IPS DF 6.9 (cell line): ENCODE data around the gene ABCA4.
"Not testable (repeated sequence)": the region's sequence is repeated elsewhere in the genome, so short reads cannot be mapped to it uniquely, and the experiment has no call there.

Experiments
- DNase-seq: peaks from one replicate; pipeline ENCODE4 v3.0.0-alpha.2; 2013; ENCODE audit warnings: low read depth, low spot score
- H3K27ac ChIP-seq: one replicate; pipeline ENCODE4 v1.5.1; 2013; ENCODE audit warnings: low read length, control low read depth
- H3K27me3 ChIP-seq: 2 replicates; pipeline ENCODE4 v1.6.1; 2013; ENCODE audit warnings: mild to moderate bottlenecking, low read length; ENCODE audit not compliant: control insufficient read depth, insufficient read depth
- H3K36me3 ChIP-seq: 2 replicates; pipeline ENCODE4 v1.6.1; 2013; ENCODE audit warnings: low read length; ENCODE audit not compliant: control insufficient read depth, insufficient read depth
- H3K4me1 ChIP-seq: 2 replicates; pipeline ENCODE4 v1.6.1; 2013; ENCODE audit warnings: low read length; ENCODE audit not compliant: control insufficient read depth, insufficient read depth
- H3K4me3 ChIP-seq: 2 replicates; pipeline ENCODE4 v1.5.1; 2013; ENCODE audit warnings: mild to moderate bottlenecking, low read length
- H3K9me3 ChIP-seq: 2 replicates; pipeline ENCODE4 v1.6.1; 2013; ENCODE audit warnings: low read length, inconsistent platforms; ENCODE audit not compliant: control insufficient read depth, insufficient read depth
- WGBS: extraction: QIAGEN DNeasy Blood & Tissue Kit; methylation state at CpG from one replicate; pipeline ENCODE4 v1.1.7; 2013; ENCODE audit warnings: mixed read lengths, missing lambda C conversion rate; ENCODE audit not compliant: insufficient read length, insufficient coverage; 5-methylcytosine and 5-hydroxymethylcytosine counted together

The ABCA4 gene

GRCh38 chr1:94004924-94005323 lies 116.0 kb downstream of the ABCA4 start:
- Histone ChIP-seq H3K27me3 (no peaks in the 10 kb centered on the region), H3K4me1 (no peaks in the 10 kb centered on the region), H3K9me3 (no peaks in the 10 kb centered on the region), H3K36me3 (no peaks in the 10 kb centered on the region), H3K4me3 (no peak overlapping the region), H3K27ac (no peak overlapping the region)
- WGBS: no CpG with 5 or more reads among the region's 2 CpGs
- DNase-seq: no peak

GRCh38 chr1:94002046-94002787 lies 118.7 kb downstream of the ABCA4 start:
- no CpG with 5 or more reads among the region's 14 CpGs for WGBS
- Histone ChIP-seq H3K27ac (no peak overlapping the region), H3K36me3 (no peaks in the 10 kb centered on the region), H3K9me3 (no peaks in the 10 kb centered on the region), H3K27me3 (no peaks in the 10 kb centered on the region), H3K4me3 (no peak overlapping the region), H3K4me1 (no peaks in the 10 kb centered on the region)
- no peak for DNase-seq

- H3K27ac ChIP-seq: no peak overlapping the region
- H3K4me1 ChIP-seq: no peaks in the 10 kb centered on the region
- no peaks in the 10 kb centered on the region for H3K27me3 ChIP-seq
- H3K9me3 ChIP-seq: no peaks in the 10 kb centered on the region
- WGBS: no CpG with 5 or more reads among the region's 20 CpGs
- no peak for DNase-seq
- no peak overlapping the region for H3K4me3 ChIP-seq
- H3K36me3 ChIP-seq: no peaks in the 10 kb centered on the region
These were observed 119.4 kb downstream of the ABCA4 start for GRCh38 chr1:94001397-94002045.

- no CpG with 5 or more reads among the region's 12 CpGs for WGBS
- no peak overlapping the region for H3K4me3 ChIP-seq
- H3K27ac ChIP-seq: no peak overlapping the region
- no peaks in the 10 kb centered on the region for H3K9me3 ChIP-seq
- no peak for DNase-seq
- H3K36me3 ChIP-seq: no peaks in the 10 kb centered on the region
- no peaks in the 10 kb centered on the region for H3K4me1 ChIP-seq
- H3K27me3 ChIP-seq: no peaks in the 10 kb centered on the region
These were observed 120.3 kb downstream of the ABCA4 start for GRCh38 chr1:94000510-94001282.

GRCh38 chr1:93999840-94000415 lies 121.0 kb downstream of the ABCA4 start:
- H3K27ac ChIP-seq: no peak overlapping the region
- WGBS: no CpG with 5 or more reads among the region's 3 CpGs
- no peaks in the 10 kb centered on the region for H3K36me3 ChIP-seq
- no peak for DNase-seq
- H3K4me3 ChIP-seq: no peak overlapping the region
- H3K4me1 ChIP-seq: no peaks in the 10 kb centered on the region
- H3K27me3 ChIP-seq: no peaks in the 10 kb centered on the region
- no peaks in the 10 kb centered on the region for H3K9me3 ChIP-seq

- not testable (repeated sequence) for H3K36me3 ChIP-seq, DNase-seq, H3K27me3 ChIP-seq, H3K9me3 ChIP-seq, H3K4me1 ChIP-seq, H3K27ac ChIP-seq, H3K4me3 ChIP-seq
- no CpG with 5 or more reads among the region's 4 CpGs for WGBS
These were observed 122.4 kb downstream of the ABCA4 start for GRCh38 chr1:93998532-93998931.

- no peak overlapping the region for H3K27ac ChIP-seq
- no CpG with 5 or more reads among the region's 7 CpGs for WGBS
- no peaks in the 10 kb centered on the region for H3K27me3 ChIP-seq
- no peaks in the 10 kb centered on the region for H3K36me3 ChIP-seq
- no peaks in the 10 kb centered on the region for H3K4me1 ChIP-seq
- H3K4me3 ChIP-seq: no peak overlapping the region
- DNase-seq: no peak
- H3K9me3 ChIP-seq: no peaks in the 10 kb centered on the region
These were observed 123.2 kb downstream of the ABCA4 start for GRCh38 chr1:93997756-93998155.

- WGBS: no CpG with 5 or more reads among the region's 5 CpGs
- no peaks in the 10 kb centered on the region for H3K36me3 ChIP-seq
- no peak overlapping the region for H3K4me3 ChIP-seq
- no peak for DNase-seq
- H3K27ac ChIP-seq: no peak overlapping the region
- no peaks in the 10 kb centered on the region for H3K9me3 ChIP-seq
- H3K4me1 ChIP-seq: no peaks in the 10 kb centered on the region
- no peaks in the 10 kb centered on the region for H3K27me3 ChIP-seq
These were observed 125.0 kb downstream of the ABCA4 start for GRCh38 chr1:93995837-93996536.

GRCh38 chr1:93993731-93994130 lies 127.2 kb downstream of the ABCA4 start:
- H3K27me3 ChIP-seq: no peaks in the 10 kb centered on the region
- H3K4me1 ChIP-seq: no peaks in the 10 kb centered on the region
- no peak overlapping the region for H3K4me3 ChIP-seq
- no CpG with 5 or more reads among the region's 6 CpGs for whole genome bisulfite sequencing
- no peak overlapping the region for H3K27ac ChIP-seq
- no peak for DNase-seq
- no peaks in the 10 kb centered on the region for H3K9me3 ChIP-seq
- no peaks in the 10 kb centered on the region for H3K36me3 ChIP-seq

- H3K27me3 ChIP-seq: no peaks in the 10 kb centered on the region
- no peaks in the 10 kb centered on the region for H3K9me3 ChIP-seq
- no peak overlapping the region for H3K27ac ChIP-seq
- no peaks in the 10 kb centered on the region for H3K36me3 ChIP-seq
- H3K4me3 ChIP-seq: no peak overlapping the region
- no CpG with 5 or more reads among the region's 10 CpGs for WGBS
- no peaks in the 10 kb centered on the region for H3K4me1 ChIP-seq
- no peak for DNase-seq
These were observed 128.0 kb downstream of the ABCA4 start for GRCh38 chr1:93992954-93993353.
